A549 (cell line): ENCODE data around the gene DEXI. TPM values are rescaled to one million over a fixed set of nuclear protein-coding genes. Genes with fewer than 3 reads are reported as not detected.

Experiments
- ATAC-seq, 2 experiments: fragments of 200-7000 bp in 1 of 2; fragments of >200 bp in 1 of 2; cut with Nextera tagmentation in 1 of 2; cut with Tn5 transposase in 1 of 2; 3 replicates each; pipeline versions ENCODE4 v1.8.0 to v1.9.1; 2018 to 2020; ENCODE audit warnings: mild to moderate bottlenecking in 1 of 2, moderate library complexity in 1 of 2
- CTCF ChIA-PET: fragments of 300-600 bp; sonication (Branson Sonifier 250); formaldehyde crosslinking; extraction: SDS; loops from one replicate; lab custom pipeline; 2021; ENCODE audit warnings: antibody characterized with exemption, inconsistent platforms; lab: Yijun Ruan, JAX
- POLR2A ChIA-PET: fragments of 350-600 bp; formaldehyde crosslinking; extraction: SDS; loops from one replicate; lab custom pipeline; 2021; ENCODE audit warnings: antibody characterized with exemption, inconsistent platforms; lab: Yijun Ruan, JAX
- DNase-seq, 2 experiments: peaks; one replicate each; pipeline versions ENCODE4 v3.0.0 to v3.0.0-alpha.2; 2011 to 2016; ENCODE audit warnings: low read depth in 1 of 2, low spot score in 1 of 2
- FAIRE-seq: peaks from 2 replicates; lab custom pipeline; 2011; peaks lifted over from hg19 to GRCh38; lab: Jason Lieb, UNC
- H3K27ac ChIP-seq, 2 experiments: fragments of >200 bp; sonication (Bioruptor Twin); formaldehyde crosslinking; 3 replicates each; pipeline ENCODE4 v1.5.1; 2016 to 2017
- H3K4me1 ChIP-seq: fragments of >200 bp; sonication (Bioruptor Twin); formaldehyde crosslinking; 3 replicates; pipeline ENCODE4 v1.6.1; 2016
- H3K4me2 ChIP-seq: fragments of >200 bp; sonication (Bioruptor Twin); formaldehyde crosslinking; 3 replicates; pipeline ENCODE4 v1.6.1; 2016
- H3K4me3 ChIP-seq: fragments of >200 bp; sonication (Bioruptor Twin); formaldehyde crosslinking; 3 replicates; pipeline ENCODE4 v1.5.1; 2016
- H3K9me3 ChIP-seq: fragments of >200 bp; sonication (Bioruptor Twin); formaldehyde crosslinking; 3 replicates; pipeline ENCODE4 v1.6.1; 2016
- ATOH8 ChIP-seq: fragments of 250-450 bp; sonication (Bioruptor Pico); IDR thresholded peaks from 2 replicates; pipeline ENCODE4 v1.5.0; 2020; ENCODE audit warnings: low read depth, mild to moderate bottlenecking, moderate library complexity
- CBX8 ChIP-seq: fragments of 200-600 bp; sonication (generic); IDR thresholded peaks from 2 replicates; pipeline ENCODE4 v1.6.1; 2016
- CHD4 ChIP-seq: fragments of 200-600 bp; sonication (generic); IDR thresholded peaks from 2 replicates; pipeline ENCODE4 v1.6.1; 2016; ENCODE audit warnings: antibody characterized with exemption, mild to moderate bottlenecking, borderline replicate concordance
- EHF ChIP-seq: fragments of 250-450 bp; sonication (Bioruptor Pico); IDR thresholded peaks from 2 replicates; pipeline ENCODE4 v1.5.0; 2020; ENCODE audit warnings: mild to moderate bottlenecking
- EP300 ChIP-seq, 2 experiments: fragments of >200 bp; sonication (Bioruptor Twin); formaldehyde crosslinking; IDR thresholded peaks; 2 replicates in 1 of 2; 3 replicates in 1 of 2; pipeline ENCODE4 v1.6.1; 2016 to 2017
- HOXB5 ChIP-seq: fragments of 250-450 bp; sonication (Bioruptor Pico); IDR thresholded peaks from 2 replicates; pipeline ENCODE4 v1.5.0; 2020; ENCODE audit warnings: mild to moderate bottlenecking, moderate library complexity
- JUN ChIP-seq, 2 experiments: fragments of >200 bp; sonication (Bioruptor Twin); formaldehyde crosslinking; IDR thresholded peaks; 2 replicates in 1 of 2; 3 replicates in 1 of 2; pipeline ENCODE4 v1.6.1; 2016 to 2017
- JUNB ChIP-seq: fragments of >200 bp; sonication (Bioruptor Twin); formaldehyde crosslinking; IDR thresholded peaks from 2 replicates; pipeline ENCODE4 v1.6.1; 2016
- MYC ChIP-seq: IDR thresholded peaks from 2 replicates; pipeline ENCODE4 v1.6.1; 2012; ENCODE audit warnings: mild to moderate bottlenecking, inconsistent platforms, low read length, improper control_type of control experiment, borderline replicate concordance
- NPAS2 ChIP-seq: fragments of 250-450 bp; sonication (Bioruptor Pico); IDR thresholded peaks from 2 replicates; pipeline ENCODE4 v1.8.0; 2022; ENCODE audit warnings: mild to moderate bottlenecking, moderate library complexity, borderline replicate concordance
- PBX3 ChIP-seq: IDR thresholded peaks from 2 replicates; pipeline ENCODE4 v1.6.1; 2012
- PHF8 ChIP-seq: fragments of 200-600 bp; sonication (generic); IDR thresholded peaks from 2 replicates; pipeline ENCODE4 v1.6.1; 2016; ENCODE audit warnings: low read depth, mild to moderate bottlenecking, antibody characterized with exemption, moderate library complexity, borderline replicate concordance
- POLR2A ChIP-seq: IDR thresholded peaks from 2 replicates; pipeline ENCODE4 v1.6.1; 2012; ENCODE audit warnings: mild to moderate bottlenecking, low read length
- POLR2AphosphoS2 ChIP-seq: conservative IDR thresholded peaks from 2 replicates; pipeline ENCODE4 v1.6.1; 2012; ENCODE audit warnings: low read length, improper control_type of control experiment, inconsistent platforms
- RAD21 ChIP-seq, 2 experiments: fragments of >200 bp in 1 of 2; sonication (Bioruptor Twin) in 1 of 2; formaldehyde crosslinking in 1 of 2; IDR thresholded peaks in 1 of 2; conservative IDR thresholded peaks in 1 of 2; 2 replicates in 1 of 2; 3 replicates in 1 of 2; pipeline ENCODE4 v1.6.1; 2012 to 2018; ENCODE audit warnings: inconsistent platforms in 1 of 2
- RARB ChIP-seq: fragments of 250-450 bp; sonication (Bioruptor Pico); IDR thresholded peaks from 2 replicates; pipeline ENCODE4 v1.8.0; 2021; ENCODE audit warnings: mild to moderate bottlenecking, moderate library complexity
- REST ChIP-seq: fragments of 200-600 bp; sonication (generic); IDR thresholded peaks from 2 replicates; pipeline ENCODE4 v1.6.1; 2016; ENCODE audit warnings: antibody characterized with exemption, mild to moderate bottlenecking, moderate library complexity
- SMC3 ChIP-seq: fragments of >200 bp; sonication (Bioruptor Twin); formaldehyde crosslinking; IDR thresholded peaks from 3 replicates; pipeline ENCODE4 v1.6.1; 2018; ENCODE audit warnings: inconsistent platforms
- SREBF2 ChIP-seq: fragments of 450-650 bp; IDR thresholded peaks from 2 replicates; pipeline ENCODE4 v1.6.1; 2014; ENCODE audit warnings: mild to moderate bottlenecking, moderate library complexity
- TP53 ChIP-seq: fragments of 250-450 bp; sonication (Bioruptor Pico); IDR thresholded peaks from 2 replicates; pipeline ENCODE4 v1.5.0; 2021; ENCODE audit warnings: mild to moderate bottlenecking, moderate library complexity
- WGBS: methylation state at CpG from one replicate; pipeline ENCODE4 v1.1.6; 2017; ENCODE audit errors: missing lambda C conversion rate; 5-methylcytosine and 5-hydroxymethylcytosine counted together
- polyA plus RNA-seq, 4 experiments: library from polyadenylated mRNA; depleted of rRNA in 3 of 4; stranded (reverse); fragments of >200 nt; fragmentation: RNase III in 1 of 4; extraction: RNeasy Plus Mini Kit Qiagen cat#74134 plus additional on column Dnase treatment in 1 of 4; gene quantifications; 2 replicates in 3 of 4; 3 replicates in 1 of 4; pipeline ENCODE4 v1.2.3, GENCODE V29; 2011 to 2017

The DEXI gene
- polyA plus RNA-seq, 2 of the 4 experiments (the other 2 are of a cell fraction) = 22.0 to 34.0 TPM

- no peak for TF ChIP-seq ATOH8 (CRISPR knock-in tag)
- TF ChIP-seq SMC3 = no peak
- no peak for TF ChIP-seq SREBF2
- TF ChIP-seq PBX3 = peak; percentile 55; the same call in 1 of the 2 replicates
- no peak for TF ChIP-seq TP53
- peak; percentile 52; the same call in 1 of the 2 replicates for TF ChIP-seq MYC
- no peak; the same call in 1 of the 2 replicates for TF ChIP-seq REST
- no peak for TF ChIP-seq HOXB5
- no peak for TF ChIP-seq EHF (CRISPR knock-in tag)
- TF ChIP-seq NPAS2 (CRISPR knock-in tag) = no peak
- no peak for TF ChIP-seq JUNB
- TF ChIP-seq EP300 (IDR thresholded peaks at IDR 0.05) = no peak
- TF ChIP-seq RARB = no peak
- TF ChIP-seq JUN (IDR thresholded peaks at IDR 0.05) = peak; percentile 36 to 69; a peak in 3 of 5 replicates
- TF ChIP-seq CHD4 = 0 out of 2 replicates have a peak, but pooled peaks have one; percentile 27
- TF ChIP-seq POLR2AphosphoS2 = no peak
- no peak for TF ChIP-seq CBX8
- peak; percentile 67; the same call in 1 of the 2 replicates for TF ChIP-seq PHF8
- TF ChIP-seq RAD21 (conservative IDR thresholded peaks at IDR 0.05 in 1 of 2, IDR thresholded peaks at IDR 0.05 in 1 of 2) = no peak
- peak; percentile 82 for TF ChIP-seq POLR2A
Measured at GRCh38 chr16:10944249-10945064, 2.2 kb upstream of the DEXI start, which contains the start of gene CLEC16A (continued).

GRCh38 chr16:10943064-10943353 lies 741 bp upstream of the DEXI start:
- WGBS = 71% methylated on average over 7 of the region's 7 CpGs
- no peak for DNase-seq
- Histone ChIP-seq H3K27ac (peak overlapping the region; percentile 66 to 91; a peak in 5 of 6 replicates), H3K9me3 (no peaks in the 10 kb centered on the region), H3K4me2 (peak overlapping the region; percentile 68), H3K4me3 (peak overlapping the region; percentile 87), H3K4me1 (peaks cover 32% of the 10 kb centered on the region)
- FAIRE-seq = no peak
- no peak for TF ChIP-seq SMC3
- CTCF ChIA-PET = no interaction called here
- POLR2A ChIA-PET = interaction anchor here (0.5 kb wide), 1 partner anchor 199 kb away, joined by 3 read pairs; the partner anchor contains the start of gene NUBP1
- ATAC-seq = no peak
